HepG2 (cell line): ENCODE measurements around the gene DIABLO. TPM values are rescaled to one million over a fixed set of nuclear protein-coding genes. Genes with fewer than 3 reads are reported as not detected.

Experiments
- EP300 ChIP-seq, 3 experiments: sonication (generic) in 1 of 3; formaldehyde crosslinking in 1 of 3; IDR thresholded peaks; 2 replicates each; pipeline versions ENCODE4 v1.5.1 to v1.6.1; 2011 to 2020; ENCODE audit warnings: low read depth in 2 of 3, low read length in 2 of 3, borderline replicate concordance in 1 of 3, improper control_type of control experiment in 1 of 3, mild to moderate bottlenecking in 1 of 3, missing genetic modification reagents in 1 of 3, moderate library complexity in 1 of 3
- FOXC1 ChIP-seq: sonication (generic); formaldehyde crosslinking; IDR thresholded peaks from 2 replicates; pipeline ENCODE4 v1.8.0; 2022; ENCODE audit warnings: mild to moderate bottlenecking, missing genetic modification reagents, borderline replicate concordance
- ISL2 ChIP-seq: sonication (generic); formaldehyde crosslinking; IDR thresholded peaks from 2 replicates; pipeline ENCODE4 v1.5.0; 2020; ENCODE audit warnings: missing genetic modification reagents
- JUN ChIP-seq: sonication (generic); formaldehyde crosslinking; IDR thresholded peaks from 2 replicates; pipeline ENCODE4 v1.4.0; 2020; ENCODE audit warnings: mild to moderate bottlenecking, missing genetic modification reagents
- KDM1A ChIP-seq: IDR thresholded peaks from 2 replicates; pipeline ENCODE4 v1.6.1; 2016; ENCODE audit warnings: missing compliant biosample characterization
- MEF2D ChIP-seq: sonication (generic); formaldehyde crosslinking; IDR thresholded peaks from 2 replicates; pipeline ENCODE4 v1.5.1; 2020; ENCODE audit warnings: mild to moderate bottlenecking, missing genetic modification reagents
- NBN ChIP-seq: fragments of 450-650 bp; conservative IDR thresholded peaks from 2 replicates; pipeline ENCODE4 v1.6.1; 2017
- PPARG ChIP-seq: conservative IDR thresholded peaks from 2 replicates; pipeline ENCODE4 v1.6.1; 2016; ENCODE audit warnings: missing biosample characterization, missing genetic modification reagents
- RFX1 ChIP-seq: fragments of 450-650 bp; IDR thresholded peaks from 2 replicates; pipeline ENCODE4 v1.6.1; 2017
- SCMH1 ChIP-seq: sonication (generic); formaldehyde crosslinking; IDR thresholded peaks from 2 replicates; pipeline ENCODE4 v1.9.0; 2021; ENCODE audit warnings: missing genetic modification reagents, mild to moderate bottlenecking, borderline replicate concordance
- SNRNP70 ChIP-seq: fragments of 200-400 bp; formaldehyde crosslinking; IDR thresholded peaks from 2 replicates; pipeline ENCODE4 v1.6.1; 2017; ENCODE audit warnings: mild to moderate bottlenecking, low read depth, low read length, moderate library complexity
- ZNF275 ChIP-seq: sonication (generic); formaldehyde crosslinking; IDR thresholded peaks from 2 replicates; pipeline ENCODE4 v1.8.0; 2022; ENCODE audit warnings: missing genetic modification reagents, mild to moderate bottlenecking, inconsistent platforms, borderline replicate concordance
- ZNF501 ChIP-seq: sonication (generic); formaldehyde crosslinking; IDR thresholded peaks from 2 replicates; pipeline ENCODE4 v1.5.1; 2020; ENCODE audit warnings: mild to moderate bottlenecking, moderate library complexity, missing genetic modification reagents
- ZNF549 ChIP-seq: sonication (generic); formaldehyde crosslinking; IDR thresholded peaks from 2 replicates; pipeline ENCODE4 v1.5.0; 2020; ENCODE audit warnings: missing genetic modification reagents
- ZNF614 ChIP-seq: IDR thresholded peaks from 2 replicates; pipeline ENCODE4 v1.6.1; 2018; ENCODE audit warnings: missing biosample characterization, missing genetic modification reagents, inconsistent platforms, borderline replicate concordance
- polyA plus RNA-seq, 8 experiments: library from polyadenylated mRNA; depleted of rRNA in 3 of 8; stranded (reverse) in 7 of 8; unstranded in 1 of 8; fragments of >200 nt; fragmentation: Illumina TruSeq in 4 of 8; extraction: Trizol in 4 of 8; gene quantifications; 2 replicates each; pipeline versions ENCODE4 v1.2.1 to v1.2.3, GENCODE V29; 2011 to 2016; ENCODE audit warnings: low read depth in 4 of 8, missing spikeins in 1 of 8, mixed read lengths in 1 of 8; ENCODE audit not compliant: insufficient read depth in 1 of 8
- total RNA-seq, 5 experiments: library from RNA; depleted of rRNA; stranded (reverse); fragments of >200 nt; fragmentation: Illumina TruSeq; extraction: Trizol; gene quantifications; 2 replicates each; pipeline ENCODE4 v1.2.3, GENCODE V29; 2016; ENCODE audit warnings: low read depth in 1 of 5
- TF ChIP-seq, protein P1 (sequence below): sonication (generic); formaldehyde crosslinking; IDR thresholded peaks from 2 replicates; pipeline ENCODE4 v1.4.0; 2020; ENCODE audit warnings: missing genetic modification reagents
- TF ChIP-seq, protein P2 (sequence below): sonication (generic); formaldehyde crosslinking; IDR thresholded peaks from 2 replicates; pipeline ENCODE4 v1.5.0; 2020; ENCODE audit warnings: mild to moderate bottlenecking, missing genetic modification reagents, borderline replicate concordance
- TF ChIP-seq, protein P3 (sequence below): sonication (generic); formaldehyde crosslinking; IDR thresholded peaks from 2 replicates; pipeline ENCODE4 v1.4.0; 2020; ENCODE audit warnings: mild to moderate bottlenecking, missing genetic modification reagents, borderline replicate concordance
- TF ChIP-seq, protein P4 (sequence below): sonication (generic); formaldehyde crosslinking; IDR thresholded peaks from 2 replicates; pipeline ENCODE4 v1.4.0; 2020; ENCODE audit warnings: mild to moderate bottlenecking, low read depth, missing genetic modification reagents

The DIABLO gene
- total and polyA plus RNA-seq, 2 of the 13 experiments (the other 11 are each of a cell fraction or from before 2014, with no cell fraction given) = 20.7 to 70.9 TPM

DNA sequence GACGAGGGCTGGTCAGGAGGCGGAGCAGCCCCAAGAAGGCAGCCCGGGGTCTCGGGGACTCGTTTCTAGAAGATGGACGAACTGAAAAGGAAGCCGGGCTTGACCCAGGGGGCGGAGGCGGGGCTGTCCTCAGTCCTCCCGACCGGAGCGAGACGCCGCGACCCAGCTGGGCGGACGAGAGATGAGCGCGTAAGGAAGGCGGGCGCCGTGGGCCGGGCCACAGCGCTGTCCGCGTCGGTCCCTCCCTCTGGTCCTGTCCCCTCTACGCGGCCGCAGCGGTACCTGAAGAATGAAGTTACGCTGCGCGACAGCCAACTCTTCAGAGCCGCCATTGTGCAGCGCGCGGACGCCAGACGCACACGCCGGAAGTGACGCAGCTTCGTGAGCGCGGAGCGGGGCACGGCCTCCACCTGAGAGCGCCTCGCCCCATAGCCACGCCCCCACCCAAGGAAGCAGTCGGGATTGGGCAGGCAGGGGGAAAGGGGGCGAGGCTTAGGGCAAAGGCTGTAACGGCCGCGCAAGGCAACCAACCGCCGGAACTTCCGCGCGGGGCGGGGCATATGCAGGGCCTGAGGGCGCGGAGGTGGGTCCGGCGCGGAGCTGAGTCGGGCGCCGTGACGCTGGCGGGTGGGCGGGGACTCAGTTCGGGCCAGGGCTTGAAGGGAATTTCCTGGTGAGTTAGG, at the start of gene DIABLO (continued):
- TF ChIP-seq JUN (CRISPR knock-in tag) = peak; percentile 17; the same call in 1 of the 2 replicates
- TF ChIP-seq, protein P1, sequence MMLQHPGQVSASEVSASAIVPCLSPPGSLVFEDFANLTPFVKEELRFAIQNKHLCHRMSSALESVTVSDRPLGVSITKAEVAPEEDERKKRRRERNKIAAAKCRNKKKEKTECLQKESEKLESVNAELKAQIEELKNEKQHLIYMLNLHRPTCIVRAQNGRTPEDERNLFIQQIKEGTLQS (CRISPR knock-in tag) = peak; percentile 40; the same call in 1 of the 2 replicates
- 0 out of 2 replicates have a peak, but pooled peaks have one; percentile 63 for TF ChIP-seq PPARG
- no peak for TF ChIP-seq EP300 (IDR thresholded peaks at IDR 0.05; ENCODE audit: low read depth in 2 of 2, low read length in 2 of 2)
- peak; percentile 48; the same call in 1 of the 2 replicates for TF ChIP-seq EP300 (CRISPR knock-in tag; IDR thresholded peaks at IDR 0.05; ENCODE audit: borderline replicate concordance)
- TF ChIP-seq ZNF275 (CRISPR knock-in tag) = peak; percentile 67; the same call in 1 of the 2 replicates
- no peak for TF ChIP-seq ZNF549 (CRISPR knock-in tag)
- no peak for TF ChIP-seq SNRNP70
- TF ChIP-seq SCMH1 = no peak
- peak; percentile 82 for TF ChIP-seq ZNF501 (CRISPR knock-in tag)
- TF ChIP-seq NBN = no peak
- TF ChIP-seq, protein P2, sequence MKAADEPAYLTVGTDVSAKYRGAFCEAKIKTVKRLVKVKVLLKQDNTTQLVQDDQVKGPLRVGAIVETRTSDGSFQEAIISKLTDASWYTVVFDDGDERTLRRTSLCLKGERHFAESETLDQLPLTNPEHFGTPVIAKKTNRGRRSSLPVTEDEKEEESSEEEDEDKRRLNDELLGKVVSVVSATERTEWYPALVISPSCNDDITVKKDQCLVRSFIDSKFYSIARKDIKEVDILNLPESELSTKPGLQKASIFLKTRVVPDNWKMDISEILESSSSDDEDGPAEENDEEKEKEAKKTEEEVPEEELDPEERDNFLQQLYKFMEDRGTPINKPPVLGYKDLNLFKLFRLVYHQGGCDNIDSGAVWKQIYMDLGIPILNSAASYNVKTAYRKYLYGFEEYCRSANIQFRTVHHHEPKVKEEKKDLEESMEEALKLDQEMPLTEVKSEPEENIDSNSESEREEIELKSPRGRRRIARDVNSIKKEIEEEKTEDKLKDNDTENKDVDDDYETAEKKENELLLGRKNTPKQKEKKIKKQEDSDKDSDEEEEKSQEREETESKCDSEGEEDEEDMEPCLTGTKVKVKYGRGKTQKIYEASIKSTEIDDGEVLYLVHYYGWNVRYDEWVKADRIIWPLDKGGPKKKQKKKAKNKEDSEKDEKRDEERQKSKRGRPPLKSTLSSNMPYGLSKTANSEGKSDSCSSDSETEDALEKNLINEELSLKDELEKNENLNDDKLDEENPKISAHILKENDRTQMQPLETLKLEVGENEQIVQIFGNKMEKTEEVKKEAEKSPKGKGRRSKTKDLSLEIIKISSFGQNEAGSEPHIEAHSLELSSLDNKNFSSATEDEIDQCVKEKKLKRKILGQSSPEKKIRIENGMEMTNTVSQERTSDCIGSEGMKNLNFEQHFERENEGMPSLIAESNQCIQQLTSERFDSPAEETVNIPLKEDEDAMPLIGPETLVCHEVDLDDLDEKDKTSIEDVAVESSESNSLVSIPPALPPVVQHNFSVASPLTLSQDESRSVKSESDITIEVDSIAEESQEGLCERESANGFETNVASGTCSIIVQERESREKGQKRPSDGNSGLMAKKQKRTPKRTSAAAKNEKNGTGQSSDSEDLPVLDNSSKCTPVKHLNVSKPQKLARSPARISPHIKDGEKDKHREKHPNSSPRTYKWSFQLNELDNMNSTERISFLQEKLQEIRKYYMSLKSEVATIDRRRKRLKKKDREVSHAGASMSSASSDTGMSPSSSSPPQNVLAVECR (CRISPR knock-in tag) = peak; percentile 99
- TF ChIP-seq, protein P3, sequence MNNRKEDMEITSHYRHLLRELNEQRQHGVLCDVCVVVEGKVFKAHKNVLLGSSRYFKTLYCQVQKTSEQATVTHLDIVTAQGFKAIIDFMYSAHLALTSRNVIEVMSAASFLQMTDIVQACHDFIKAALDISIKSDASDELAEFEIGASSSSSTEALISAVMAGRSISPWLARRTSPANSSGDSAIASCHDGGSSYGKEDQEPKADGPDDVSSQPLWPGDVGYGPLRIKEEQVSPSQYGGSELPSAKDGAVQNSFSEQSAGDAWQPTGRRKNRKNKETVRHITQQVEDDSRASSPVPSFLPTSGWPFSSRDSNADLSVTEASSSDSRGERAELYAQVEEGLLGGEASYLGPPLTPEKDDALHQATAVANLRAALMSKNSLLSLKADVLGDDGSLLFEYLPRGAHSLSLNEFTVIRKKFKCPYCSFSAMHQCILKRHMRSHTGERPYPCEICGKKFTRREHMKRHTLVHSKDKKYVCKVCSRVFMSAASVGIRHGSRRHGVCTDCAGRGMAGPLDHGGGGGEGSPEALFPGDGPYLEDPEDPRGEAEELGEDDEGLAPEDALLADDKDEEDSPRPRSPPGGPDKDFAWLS (CRISPR knock-in tag) = no peak
- peak; percentile 53; the same call in 1 of the 2 replicates for TF ChIP-seq MEF2D (CRISPR knock-in tag)
- TF ChIP-seq, protein P4, sequence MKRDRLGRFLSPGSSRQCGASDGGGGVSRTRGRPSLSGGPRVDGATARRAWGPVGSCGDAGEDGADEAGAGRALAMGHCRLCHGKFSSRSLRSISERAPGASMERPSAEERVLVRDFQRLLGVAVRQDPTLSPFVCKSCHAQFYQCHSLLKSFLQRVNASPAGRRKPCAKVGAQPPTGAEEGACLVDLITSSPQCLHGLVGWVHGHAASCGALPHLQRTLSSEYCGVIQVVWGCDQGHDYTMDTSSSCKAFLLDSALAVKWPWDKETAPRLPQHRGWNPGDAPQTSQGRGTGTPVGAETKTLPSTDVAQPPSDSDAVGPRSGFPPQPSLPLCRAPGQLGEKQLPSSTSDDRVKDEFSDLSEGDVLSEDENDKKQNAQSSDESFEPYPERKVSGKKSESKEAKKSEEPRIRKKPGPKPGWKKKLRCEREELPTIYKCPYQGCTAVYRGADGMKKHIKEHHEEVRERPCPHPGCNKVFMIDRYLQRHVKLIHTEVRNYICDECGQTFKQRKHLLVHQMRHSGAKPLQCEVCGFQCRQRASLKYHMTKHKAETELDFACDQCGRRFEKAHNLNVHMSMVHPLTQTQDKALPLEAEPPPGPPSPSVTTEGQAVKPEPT = no peak; the same call in 1 of the 2 replicates
- TF ChIP-seq RFX1 = no peak
- peak; percentile 79; the same call in 1 of the 2 replicates for TF ChIP-seq ZNF614
- TF ChIP-seq KDM1A (CRISPR knock-in tag) = no peak
- TF ChIP-seq ISL2 (CRISPR knock-in tag) = peak; percentile 53
- TF ChIP-seq FOXC1 (CRISPR knock-in tag) = no peak
